GM12892 (cell line): ENCODE measurements around the gene NEU1.

ENCODE experiments used
- POLR2A ChIP-seq: IDR thresholded peaks from 2 replicates; pipeline ENCODE4 v1.6.1; 2011; ENCODE audit warnings: low read depth, low read length, control low read depth
- POLR2AphosphoS5 ChIP-seq: IDR thresholded peaks from 2 replicates; pipeline ENCODE4 v1.6.1; 2011; ENCODE audit warnings: low read depth, low read length, control low read depth

GRCh38 chr6:31876357-31876756 lies 13.7 kb upstream of the NEU1 start:
- no peak for TF ChIP-seq POLR2A
- TF ChIP-seq POLR2AphosphoS5: no peak
